Keratinocyte (primary cell): ENCODE results near the gene DNPEP. TPM values are rescaled to one million over a fixed set of nuclear protein-coding genes. Genes with fewer than 3 reads are reported as not detected.

Experiments
- DNase-seq: peaks from one replicate; pipeline ENCODE4 v3.0.0-alpha.2; 2011; ENCODE audit warnings: low read depth, missing footprints, low spot score
- FAIRE-seq: peaks from 2 replicates; lab custom pipeline; 2011; peaks lifted over from hg19 to GRCh38; lab: Jason Lieb, UNC
- H2AFZ ChIP-seq: 2 replicates; pipeline ENCODE4 v1.6.0; 2012; ENCODE audit warnings: low read length, control low read depth, inconsistent platforms; ENCODE audit not compliant: control insufficient read depth
- H3K27ac ChIP-seq: 2 replicates; pipeline ENCODE4 v1.5.1; 2011; ENCODE audit warnings: low read length; ENCODE audit not compliant: control insufficient read depth, insufficient read depth
- H3K27me3 ChIP-seq: 3 replicates; pipeline ENCODE4 v1.6.0; 2011; ENCODE audit warnings: low read length; ENCODE audit not compliant: control insufficient read depth, insufficient read depth; ENCODE audit errors: extremely low read depth
- H3K36me3 ChIP-seq, 2 experiments: 2 replicates in 1 of 2; 3 replicates in 1 of 2; pipeline ENCODE4 v1.5.1; 2011; ENCODE audit warnings: low read length in 2 of 2, mild to moderate bottlenecking in 1 of 2; ENCODE audit not compliant: control insufficient read depth in 2 of 2, insufficient read depth in 2 of 2; ENCODE audit errors: extremely low read depth in 1 of 2
- H3K4me1 ChIP-seq: 3 replicates; pipeline ENCODE4 v1.5.1; 2011; ENCODE audit warnings: low read length; ENCODE audit not compliant: control insufficient read depth, insufficient read depth; ENCODE audit errors: extremely low read depth
- H3K4me2 ChIP-seq: 3 replicates; pipeline ENCODE4 v1.6.0; 2011; ENCODE audit warnings: low read depth, low read length; ENCODE audit not compliant: control insufficient read depth, insufficient read depth; ENCODE audit errors: extremely low read depth
- H3K4me3 ChIP-seq, 3 experiments: fragments of 200-600 bp in 1 of 3; sonication (generic) in 1 of 3; 2 replicates in 2 of 3; 3 replicates in 1 of 3; pipeline ENCODE4 v1.5.1; 2011 to 2016; ENCODE audit warnings: low read length in 3 of 3, mild to moderate bottlenecking in 3 of 3, control low read depth in 2 of 3, inconsistent platforms in 1 of 3, low read depth in 1 of 3, mixed read lengths in 1 of 3, mixed run types in 1 of 3, moderate library complexity in 1 of 3; ENCODE audit not compliant: control insufficient read depth in 2 of 3, insufficient read depth in 2 of 3; ENCODE audit errors: extremely low read depth in 1 of 3
- H3K79me2 ChIP-seq: 2 replicates; pipeline ENCODE4 v1.6.0; 2012; ENCODE audit warnings: low read length; ENCODE audit not compliant: control insufficient read depth, insufficient read depth
- H3K9ac ChIP-seq: 3 replicates; pipeline ENCODE4 v1.6.0; 2011; ENCODE audit warnings: low read length; ENCODE audit not compliant: control insufficient read depth, insufficient read depth; ENCODE audit errors: extremely low read depth
- H3K9me1 ChIP-seq: 3 replicates; pipeline ENCODE4 v1.6.0; 2011; ENCODE audit warnings: low read length; ENCODE audit not compliant: control insufficient read depth, insufficient read depth; ENCODE audit errors: extremely low read depth
- H3K9me3 ChIP-seq: 2 replicates; pipeline ENCODE4 v1.5.1; 2012; ENCODE audit warnings: low read depth, low read length; ENCODE audit not compliant: control insufficient read depth
- H4K20me1 ChIP-seq: 3 replicates; pipeline ENCODE4 v1.6.0; 2011; ENCODE audit warnings: low read length; ENCODE audit not compliant: control insufficient read depth, insufficient read depth; ENCODE audit errors: extremely low read depth
- CTCF ChIP-seq, 3 experiments: IDR thresholded peaks in 1 of 3; conservative IDR thresholded peaks in 1 of 3; optimal IDR thresholded peaks in 1 of 3; 2 replicates in 2 of 3; 3 replicates in 1 of 3; pipeline versions ENCODE3 to v1.5.1; 2011; ENCODE audit warnings: low read length in 3 of 3, mild to moderate bottlenecking in 3 of 3, moderate library complexity in 2 of 3, control low read depth in 1 of 3, inconsistent platforms in 1 of 3; ENCODE audit not compliant: insufficient read depth in 2 of 3; ENCODE audit errors: extremely low read depth in 1 of 3
- EZH2 ChIP-seq: IDR thresholded peaks from one replicate; pipeline ENCODE4 v1.6.1; 2012; ENCODE audit warnings: inconsistent platforms, mild to moderate bottlenecking, low read length, moderate library complexity
- dilution Hi-C: fragments of 300-500 bp; cut with MboI; formaldehyde crosslinking; loops from one replicate; pipeline ENCODE4 v1.7.0; 2020; ENCODE audit warnings: low sequenced_read_pairs; ENCODE audit not compliant: extremely low pct_ligation_motif_present
- polyA plus RNA-seq, 5 experiments: library from polyadenylated mRNA; depleted of rRNA in 3 of 5; stranded (reverse) in 3 of 5; stranded (forward) in 1 of 5; unstranded in 1 of 5; fragments of >200 nt; gene quantifications; 1 replicate in 1 of 5; 2 replicates in 3 of 5; 3 replicates in 1 of 5; pipeline versions ENCODE4 v1.2.1 to v1.2.3, GENCODE V29; 2011 to 2012; ENCODE audit warnings: missing spikeins in 2 of 5, low read depth in 1 of 5, low replicate concordance in 1 of 5

DNPEP gene
- polyA plus RNA-seq, 1 donor (not counting 4 experiments of a cell fraction or from before 2014, with no cell fraction given) = 34.1 TPM

- peaks cover 2% of the 10 kb centered on the region for H3K9me3 ChIP-seq
- no peak for TF ChIP-seq EZH2
- no peak for TF ChIP-seq CTCF (optimal IDR thresholded peaks at IDR 0.05 in 1 of 3, IDR thresholded peaks at IDR 0.05 in 1 of 3, conservative IDR thresholded peaks at IDR 0.05 in 1 of 3; ENCODE audit: extremely low read depth in 1 of 3, insufficient read depth in 2 of 3, low read length in 3 of 3)
- H3K9me1 ChIP-seq = no peaks in the 10 kb centered on the region
- DNase-seq (no peak), FAIRE-seq (no peak)
- peaks cover 28% of the 10 kb centered on the region for H3K27me3 ChIP-seq
- H3K9ac ChIP-seq = no peak overlapping the region
- no peak overlapping the region for H3K4me3 ChIP-seq
- dilution Hi-C loops = no loop called here
- no peaks in the 10 kb centered on the region for H4K20me1 ChIP-seq
- H2AFZ ChIP-seq = no peak overlapping the region
- H3K4me1 ChIP-seq = no peaks in the 10 kb centered on the region
- H3K4me2 ChIP-seq = no peak overlapping the region
- H3K27ac ChIP-seq = no peak overlapping the region
- no peaks in the 10 kb centered on the region for H3K36me3 ChIP-seq
- H3K79me2 ChIP-seq = no peaks in the 10 kb centered on the region
Observed at GRCh38 chr2:219414857-219415256, 27.1 kb upstream of the DNPEP start.

GRCh38 chr2:219410390-219410789, 22.7 kb upstream of the DNPEP start:
- Histone ChIP-seq H3K9ac (no peak overlapping the region), H3K4me2 (no peak overlapping the region), H3K27me3 (peaks cover 4% of the 10 kb centered on the region), H2AFZ (no peak overlapping the region), H3K27ac (no peak overlapping the region), H3K36me3 (no peaks in the 10 kb centered on the region), H4K20me1 (no peaks in the 10 kb centered on the region), H3K79me2 (no peaks in the 10 kb centered on the region), H3K4me1 (no peaks in the 10 kb centered on the region), H3K9me3 (peaks cover 2% of the 10 kb centered on the region), H3K4me3 (no peak overlapping the region), H3K9me1 (no peaks in the 10 kb centered on the region)
- DNase-seq (no peak), FAIRE-seq (no peak)
- TF ChIP-seq CTCF (optimal IDR thresholded peaks at IDR 0.05 in 1 of 3, IDR thresholded peaks at IDR 0.05 in 1 of 3, conservative IDR thresholded peaks at IDR 0.05 in 1 of 3; ENCODE audit: extremely low read depth in 1 of 3, insufficient read depth in 2 of 3, low read length in 3 of 3) (no peak), EZH2 (no peak)
- dilution Hi-C loops = no loop called here
